ENCODE results near the gene CCDC186.

DNA sequence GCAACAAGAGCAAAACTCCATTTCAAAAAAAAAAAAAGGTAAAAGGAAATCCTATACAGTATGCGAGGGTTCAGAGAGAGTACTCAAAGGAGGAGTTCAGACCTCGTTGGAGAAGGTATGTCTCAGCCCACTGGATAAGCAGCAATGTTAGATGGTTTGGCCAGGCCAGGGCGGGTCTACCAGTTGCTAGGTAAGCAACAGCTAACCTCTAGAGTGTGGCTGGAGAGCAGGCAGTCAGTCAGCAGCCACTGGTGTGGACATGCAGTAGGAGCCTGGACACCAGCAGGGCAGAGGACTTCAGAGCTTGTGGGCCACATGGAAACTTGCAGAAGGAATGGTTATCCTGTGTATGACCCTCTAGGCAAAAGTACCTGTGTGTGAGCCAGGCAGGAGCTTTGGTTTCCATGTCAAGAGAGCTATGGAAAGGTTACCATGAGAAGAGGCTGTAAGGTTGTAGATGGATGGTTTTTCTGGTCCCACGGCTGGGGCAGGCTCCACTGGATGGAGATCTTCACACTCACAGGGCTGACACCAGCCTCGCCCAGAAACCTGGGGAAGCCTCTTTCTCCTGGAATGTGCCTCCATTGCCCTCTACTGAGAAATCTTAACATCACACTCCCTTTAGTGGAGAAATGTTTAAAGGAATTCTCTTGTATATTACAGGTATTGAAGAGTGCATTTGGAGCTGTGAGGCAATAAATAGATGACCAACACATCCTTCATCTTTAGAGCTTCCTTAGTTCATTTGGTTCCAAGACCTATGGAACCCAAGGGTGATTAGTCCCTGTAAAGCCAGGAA, 63.6 kb downstream of the CCDC186 start:
- TF ChIP-seq POLR2A (IDR thresholded peaks at IDR 0.05; ENCODE audit: low read length) (no peak), GATA1 (IDR thresholded peaks at IDR 0.05; ENCODE audit: low read depth, low read length) (no peak)

Data from erythroblast (primary cell).